ENCODE measurements around the gene TMC3.

Gene TMC3

DNA sequence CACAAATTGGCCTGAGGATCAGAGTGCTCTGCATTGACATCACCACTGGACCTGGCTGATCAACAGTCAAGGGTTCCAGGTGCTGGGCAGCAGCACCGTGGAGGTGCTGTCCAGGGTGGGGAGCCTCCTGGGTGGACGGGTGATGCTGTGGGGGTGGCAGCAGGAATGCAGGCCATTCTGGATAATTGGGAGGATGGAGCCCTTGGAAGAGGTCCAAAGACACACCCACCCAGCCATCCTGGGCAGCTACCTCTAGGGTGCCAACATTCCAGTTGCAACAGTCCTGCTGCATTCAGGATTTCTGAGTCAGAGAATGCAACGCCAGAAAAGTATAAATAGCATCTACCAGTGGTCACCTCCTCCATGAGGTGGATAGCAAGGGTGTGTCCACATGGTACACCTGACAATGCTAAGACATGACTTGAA lies 76.9 kb downstream of the TMC3 start:
- no peak for DNase-seq

DNA sequence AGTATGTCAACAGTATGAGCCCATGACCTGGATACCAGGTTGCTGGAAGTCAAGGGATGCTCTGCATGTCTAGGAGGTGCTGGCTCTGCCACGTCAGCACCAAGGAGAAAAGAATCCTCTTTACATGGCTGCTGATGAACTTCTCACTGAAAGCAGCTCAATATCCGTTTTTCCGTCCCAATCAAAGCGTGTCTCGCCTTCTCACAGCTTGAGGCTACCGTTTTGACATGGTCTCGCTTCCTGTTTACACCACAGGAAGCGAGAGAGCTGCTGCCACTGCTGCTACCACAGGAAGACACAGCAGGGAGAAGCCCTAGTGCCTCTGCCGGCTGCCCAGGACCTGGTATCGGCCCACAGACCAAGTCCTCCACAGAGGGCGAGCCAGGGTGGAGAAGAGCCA lies 77.3 kb downstream of the TMC3 start:
- DNase-seq: peak in 1 of 2 experiments; percentile 4

GRCh38 chr15:81296186-81296585 lies 77.8 kb downstream of the TMC3 start:
- DNase-seq: no peak

DNA sequence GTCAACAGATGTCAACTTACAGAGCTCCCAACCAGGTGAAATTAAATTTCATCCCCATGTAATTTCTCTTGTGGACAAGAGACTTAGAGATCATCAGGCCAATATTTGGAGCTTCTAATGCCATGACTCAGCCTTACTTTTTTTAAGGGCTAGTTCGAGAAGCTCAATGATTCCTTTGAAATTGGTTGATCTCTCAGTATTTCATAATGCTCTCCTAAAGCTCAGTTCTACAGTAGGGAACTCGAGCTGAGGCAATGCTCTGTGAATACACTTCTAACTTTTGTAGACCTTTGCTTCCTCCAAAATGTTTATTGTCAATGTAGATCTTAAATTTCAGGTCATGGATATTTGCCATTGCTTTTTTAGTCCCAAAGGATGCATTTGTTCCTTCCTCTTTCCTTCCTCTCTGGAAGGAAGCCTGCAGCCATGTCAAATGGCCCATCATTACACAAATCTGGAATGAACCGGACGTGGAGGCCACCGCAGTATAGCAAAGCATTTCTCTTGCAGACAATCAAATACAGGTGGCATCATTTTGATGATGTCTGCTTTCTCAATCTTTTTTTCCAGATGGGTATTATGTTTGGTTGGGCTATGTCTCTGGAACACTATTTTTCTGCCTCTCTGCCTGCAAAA lies 78.4 kb downstream of the TMC3 start:
- DNase-seq: no peak

DNA sequence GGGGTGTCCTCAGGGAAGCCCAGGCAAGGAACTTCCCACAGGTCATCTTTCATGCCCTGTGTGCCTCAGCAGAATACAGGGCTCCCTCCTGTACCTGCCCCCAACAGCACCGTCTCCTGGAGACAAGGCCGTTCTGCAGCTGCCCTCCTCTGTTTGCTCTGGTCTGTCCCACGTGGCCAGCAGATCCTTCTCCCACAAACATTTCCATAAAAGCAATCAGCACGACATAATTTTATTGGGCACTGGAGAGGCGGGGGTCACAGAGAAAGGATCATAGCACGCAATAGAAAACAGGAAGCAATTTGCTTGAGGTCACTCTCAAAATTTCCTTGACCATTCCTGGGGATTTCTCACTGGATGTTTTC lies 79.5 kb downstream of the TMC3 start:
- no peak for DNase-seq

GRCh38 chr15:81293728-81294515 lies 80.1 kb downstream of the TMC3 start:
- DNase-seq: no peak

GRCh38 chr15:81292523-81293001 lies 81.5 kb downstream of the TMC3 start:
- DNase-seq: no peak

DNA sequence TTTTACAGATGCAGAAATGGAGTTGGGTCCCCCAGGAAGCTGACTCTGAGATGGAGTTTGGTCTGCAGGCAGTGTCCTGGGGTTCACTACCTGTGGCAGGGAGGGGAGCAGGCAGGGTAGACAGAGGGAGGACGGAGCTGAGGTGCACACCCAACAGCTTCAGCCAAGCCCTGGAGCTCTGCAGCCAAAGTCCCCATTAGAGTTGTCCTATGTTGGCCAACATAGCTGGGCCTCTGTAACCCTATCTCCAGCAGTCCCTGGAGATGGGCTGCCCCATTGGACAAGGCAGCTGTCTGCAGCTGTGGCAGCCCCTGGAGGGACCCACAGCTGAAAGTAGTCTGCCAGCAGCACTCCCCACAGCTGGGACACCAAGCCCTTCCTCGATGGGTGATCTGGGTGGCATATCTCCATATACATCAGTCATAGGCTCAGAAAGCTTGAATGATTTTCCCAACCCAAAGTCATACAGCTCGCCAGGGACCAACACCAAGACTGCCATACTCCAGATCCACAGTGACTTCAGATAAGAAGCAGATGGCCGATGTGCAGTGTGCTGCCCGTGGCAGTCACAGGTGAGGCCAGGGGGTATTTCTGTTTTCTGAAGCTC lies 82.0 kb downstream of the TMC3 start:
- no peak for DNase-seq

- no peak for DNase-seq
Observed at GRCh38 chr15:81289910-81290309, 84.1 kb downstream of the TMC3 start.

DNA sequence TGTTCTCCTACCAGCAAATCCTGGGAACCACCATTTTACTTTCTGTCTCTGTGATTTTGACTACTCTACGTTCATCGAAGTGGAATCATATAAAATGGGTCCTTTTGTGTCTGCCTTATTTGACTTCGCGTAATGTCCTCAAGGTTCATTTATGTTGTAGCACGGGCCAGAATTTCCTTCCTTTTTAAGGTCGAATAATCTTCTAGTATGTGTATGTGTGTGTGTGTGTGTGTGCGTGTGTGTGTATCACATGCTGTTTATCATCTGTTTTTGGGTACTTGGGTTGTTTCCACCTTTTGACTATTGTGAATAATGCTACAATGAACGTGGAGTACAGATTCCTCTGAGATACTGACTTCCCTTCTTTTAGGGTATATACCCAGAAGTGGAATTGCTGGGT lies 85.4 kb downstream of the TMC3 start:
- DNase-seq: no peak

GRCh38 chr15:81288040-81288439 lies 86.0 kb downstream of the TMC3 start:
- DNase-seq: no peak

GRCh38 chr15:81286621-81287121 lies 87.3 kb downstream of the TMC3 start:
- DNase-seq: no peak

- DNase-seq: no peak
Observed at GRCh38 chr15:81285461-81285860, 88.6 kb downstream of the TMC3 start.

DNA sequence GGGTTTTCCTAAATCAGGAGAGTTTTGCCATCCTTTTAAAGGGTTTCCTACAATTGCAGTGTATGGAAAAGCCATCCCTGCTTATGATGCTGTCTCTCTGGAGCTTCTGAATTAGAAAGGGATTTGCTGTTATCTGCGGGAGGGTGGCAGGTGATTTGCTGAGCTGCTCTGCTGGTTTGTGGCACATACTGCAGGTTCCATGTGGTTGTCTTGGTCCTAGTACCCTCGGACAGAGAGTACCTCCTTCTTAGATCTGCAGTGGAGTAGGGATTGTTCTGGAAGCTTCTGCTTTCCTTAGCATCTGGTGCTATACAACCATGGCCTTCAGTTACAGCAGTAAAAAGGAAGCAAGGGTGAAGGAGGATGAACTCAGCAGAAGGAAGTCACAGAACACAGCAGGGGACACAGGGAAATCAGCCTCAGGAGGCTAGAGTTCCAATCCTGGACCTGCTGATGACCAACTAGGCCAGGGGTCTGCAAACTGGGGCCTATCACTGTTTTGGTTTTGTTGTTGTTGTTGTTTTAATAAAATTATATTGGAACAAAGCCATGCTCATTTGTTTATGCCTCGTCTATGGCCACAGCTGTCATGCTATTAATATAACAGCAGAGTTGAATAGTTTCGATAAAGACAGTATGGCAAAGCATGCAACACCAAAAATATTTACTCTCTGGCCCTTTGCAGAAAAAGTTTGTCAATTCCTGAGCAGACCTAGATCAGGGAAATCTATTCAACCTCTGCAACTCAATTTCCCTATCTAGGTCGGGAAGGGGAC lies 89.6 kb downstream of the TMC3 start:
- no peak for DNase-seq

- no peak for DNase-seq
Observed at GRCh38 chr15:81282911-81283310, 91.1 kb downstream of the TMC3 start.

DNA sequence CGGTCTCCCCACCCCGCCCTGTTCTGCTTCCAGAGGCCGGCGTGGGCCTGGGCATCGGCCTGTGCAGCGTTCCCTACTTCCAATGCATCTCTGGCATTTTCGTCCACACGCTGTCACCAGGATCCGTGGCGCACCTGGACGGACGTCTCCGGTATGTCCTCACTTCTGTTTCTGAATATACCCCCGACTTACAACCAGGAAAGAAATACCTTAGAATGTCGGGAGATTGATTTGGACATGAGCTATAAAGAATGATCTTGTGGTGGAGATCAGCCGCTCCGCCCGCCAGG lies 91.5 kb downstream of the TMC3 start:
- no peak for DNase-seq

- DNase-seq: no peak
Observed at GRCh38 chr15:81281766-81282605, 92.0 kb downstream of the TMC3 start.

- DNase-seq: no peak
Observed at GRCh38 chr15:81281456-81281735, 92.6 kb downstream of the TMC3 start.
